ENCODE measurements around the gene SYCN.

The SYCN gene

GRCh38 chr19:39155741-39156140 lies 48.3 kb downstream of the SYCN start:
- no peak for DNase-seq (ENCODE audit: low read depth in 2 of 2)

GRCh38 chr19:39155114-39155700 lies 48.9 kb downstream of the SYCN start:
- DNase-seq (ENCODE audit: low read depth in 2 of 2): no peak

GRCh38 chr19:39154629-39155100 lies 49.4 kb downstream of the SYCN start:
- no peak for DNase-seq (ENCODE audit: low read depth in 2 of 2)

DNA sequence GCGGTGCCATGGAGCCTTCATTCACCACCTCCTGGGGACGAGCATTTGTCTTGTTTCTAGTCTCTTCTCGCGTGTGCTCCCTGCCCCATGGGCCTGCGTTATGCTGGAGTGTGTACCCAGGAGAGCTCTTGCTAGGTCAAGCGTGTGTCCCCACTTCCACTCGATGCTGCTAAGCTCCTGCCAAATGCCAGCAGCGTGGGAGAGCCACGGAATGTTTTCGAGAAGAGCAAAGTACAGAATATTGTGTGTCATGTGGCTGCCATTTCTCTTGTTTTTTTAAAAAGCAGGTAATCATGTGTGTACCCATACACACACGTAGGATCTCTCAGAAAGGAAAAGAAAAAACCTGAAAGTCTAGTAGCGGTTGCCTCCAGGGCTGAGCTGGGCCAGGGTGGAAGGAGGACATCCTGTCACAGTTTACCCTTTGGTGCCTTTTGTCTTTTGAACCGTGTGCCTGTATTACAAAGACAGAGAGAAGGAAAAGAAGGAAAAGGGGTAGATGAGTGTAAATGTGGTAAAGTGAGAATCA lies 49.9 kb downstream of the SYCN start:
- no peak for DNase-seq (ENCODE audit: low read depth in 2 of 2)

Data from stimulated activated CD8-positive, alpha-beta memory T cell treated with anti-CD3 and anti-CD28 coated beads, Interleukin-2, amount 100 ng/mL, for 48 hours (primary cell).